ENCODE results near the gene NUP214.

The NUP214 gene

GRCh38 chr9:131185924-131186323, 60.5 kb downstream of the NUP214 start:
- no peak overlapping the region for H4K8ac ChIP-seq (ENCODE audit: low read depth, low read length)
- H3K79me2 ChIP-seq (ENCODE audit: control insufficient read depth, insufficient read depth, low read length, poor library complexity): no peaks in the 10 kb centered on the region
- no peak overlapping the region for H3K4ac ChIP-seq (ENCODE audit: low read depth, low read length)
- no peak overlapping the region for H3K27ac ChIP-seq (ENCODE audit: low read depth, low read length)
- H3K27me3 ChIP-seq (ENCODE audit: insufficient read depth, low read length): no peaks in the 10 kb centered on the region
- H4K12ac ChIP-seq (ENCODE audit: low read depth, low read length): no peak overlapping the region
- no peak overlapping the region for H3K18ac ChIP-seq (ENCODE audit: low read length)
- no peak overlapping the region for H3K4me3 ChIP-seq (ENCODE audit: low read depth, low read length)
- no peak overlapping the region for H2AFZ ChIP-seq (ENCODE audit: insufficient read depth, low read length, poor library complexity)
- no peaks in the 10 kb centered on the region for H3K9me3 ChIP-seq (ENCODE audit: insufficient read depth, low read depth, low read length)
- no peak overlapping the region for H4K91ac ChIP-seq (ENCODE audit: low read depth, low read length)
- H3K79me1 ChIP-seq (ENCODE audit: low read length): no peaks in the 10 kb centered on the region
- no peaks in the 10 kb centered on the region for H3K4me1 ChIP-seq (ENCODE audit: control insufficient read depth in 1 of 2, insufficient read depth in 2 of 2, low read length in 2 of 2)
- no peak overlapping the region for H3K23ac ChIP-seq (ENCODE audit: low read length)
- H3K36me3 ChIP-seq (ENCODE audit: control insufficient read depth in 1 of 2, insufficient read depth in 2 of 2, low read length in 2 of 2): peaks cover 7 to 16% of the 10 kb centered on the region in 2 experiments
- no peak overlapping the region for H3K9ac ChIP-seq (ENCODE audit: low read length)
- H3K14ac ChIP-seq (ENCODE audit: low read length): no peak overlapping the region
- no peak overlapping the region for H2BK120ac ChIP-seq (ENCODE audit: insufficient read depth, low read length, poor library complexity)
- H2AK5ac ChIP-seq (ENCODE audit: low read length): no peak overlapping the region
- H3K4me2 ChIP-seq (ENCODE audit: low read length): no peak overlapping the region
- H2BK12ac ChIP-seq (ENCODE audit: low read length): no peak overlapping the region
- no CpG with 5 or more reads among the region's 3 CpGs for WGBS (ENCODE audit: extremely low coverage, insufficient coverage, insufficient read length)
- no peak overlapping the region for H2BK5ac ChIP-seq (ENCODE audit: low read depth, low read length, poor library complexity)
- DNase-seq: peak in 1 of 2 donors; percentile 23

GRCh38 chr9:131186622-131187021, 61.2 kb downstream of the NUP214 start:
- no peak overlapping the region for H4K12ac ChIP-seq (ENCODE audit: low read depth, low read length)
- H3K4me3 ChIP-seq (ENCODE audit: low read depth, low read length): no peak overlapping the region
- DNase-seq: peak; percentile 15 to 52
- H2BK5ac ChIP-seq (ENCODE audit: low read depth, low read length, poor library complexity): no peak overlapping the region
- H4K91ac ChIP-seq (ENCODE audit: low read depth, low read length): no peak overlapping the region
- no peak overlapping the region for H2AK5ac ChIP-seq (ENCODE audit: low read length)
- H3K4ac ChIP-seq (ENCODE audit: low read depth, low read length): no peak overlapping the region
- H3K4me1 ChIP-seq (ENCODE audit: control insufficient read depth in 1 of 2, insufficient read depth in 2 of 2, low read length in 2 of 2): no peaks in the 10 kb centered on the region
- no peak overlapping the region for H3K4me2 ChIP-seq (ENCODE audit: low read length)
- no peak overlapping the region for H2BK120ac ChIP-seq (ENCODE audit: insufficient read depth, low read length, poor library complexity)
- H2AFZ ChIP-seq (ENCODE audit: insufficient read depth, low read length, poor library complexity): no peak overlapping the region
- H2BK12ac ChIP-seq (ENCODE audit: low read length): no peak overlapping the region
- H3K14ac ChIP-seq (ENCODE audit: low read length): no peak overlapping the region
- no peak overlapping the region for H4K8ac ChIP-seq (ENCODE audit: low read depth, low read length)
- no peak overlapping the region for H3K27ac ChIP-seq (ENCODE audit: low read depth, low read length)
- no peaks in the 10 kb centered on the region for H3K9me3 ChIP-seq (ENCODE audit: insufficient read depth, low read depth, low read length)
- no peaks in the 10 kb centered on the region for H3K27me3 ChIP-seq (ENCODE audit: insufficient read depth, low read length)
- WGBS (ENCODE audit: extremely low coverage, insufficient coverage, insufficient read length): no CpG with 5 or more reads among the region's 4 CpGs
- no peaks in the 10 kb centered on the region for H3K79me2 ChIP-seq (ENCODE audit: control insufficient read depth, insufficient read depth, low read length, poor library complexity)
- no peaks in the 10 kb centered on the region for H3K79me1 ChIP-seq (ENCODE audit: low read length)
- no peak overlapping the region for H3K9ac ChIP-seq (ENCODE audit: low read length)
- H3K36me3 ChIP-seq (ENCODE audit: control insufficient read depth in 1 of 2, insufficient read depth in 2 of 2, low read length in 2 of 2): peaks cover 8 to 16% of the 10 kb centered on the region in 2 experiments
- no peak overlapping the region for H3K18ac ChIP-seq (ENCODE audit: low read length)
- no peak overlapping the region for H3K23ac ChIP-seq (ENCODE audit: low read length)

DNA sequence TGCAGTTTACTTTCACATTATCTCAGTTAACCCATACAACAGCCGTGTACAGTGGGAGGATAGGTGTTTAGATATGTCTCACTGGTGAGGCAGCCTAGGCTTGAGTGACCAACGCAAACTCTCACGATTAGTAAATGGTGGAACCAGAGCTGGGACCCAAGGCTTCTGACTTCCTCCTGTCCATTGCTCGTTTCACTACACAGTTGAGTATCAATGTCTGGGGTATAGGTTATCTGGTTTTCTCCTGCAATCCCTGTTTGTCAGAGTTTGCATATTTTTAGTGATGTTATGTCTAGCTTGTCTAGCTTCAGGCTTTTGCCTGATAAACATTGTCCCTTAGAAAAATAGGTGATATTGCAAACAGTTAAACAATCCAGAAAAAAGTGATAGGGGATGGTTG, 62.6 kb downstream of the NUP214 start:
- Histone ChIP-seq H2AK5ac (ENCODE audit: low read length) (no peak overlapping the region), H3K79me2 (ENCODE audit: control insufficient read depth, insufficient read depth, low read length, poor library complexity) (no peaks in the 10 kb centered on the region), H2AFZ (ENCODE audit: insufficient read depth, low read length, poor library complexity) (no peak overlapping the region), H3K4me2 (ENCODE audit: low read length) (no peak overlapping the region), H3K36me3 (ENCODE audit: control insufficient read depth in 1 of 2, insufficient read depth in 2 of 2, low read length in 2 of 2) (peaks cover 10 to 22% of the 10 kb centered on the region in 2 experiments), H3K27ac (ENCODE audit: low read depth, low read length) (no peak overlapping the region), H3K27me3 (ENCODE audit: insufficient read depth, low read length) (no peaks in the 10 kb centered on the region), H3K18ac (ENCODE audit: low read length) (no peak overlapping the region), H3K23ac (ENCODE audit: low read length) (no peak overlapping the region), H3K4me1 (ENCODE audit: control insufficient read depth in 1 of 2, insufficient read depth in 2 of 2, low read length in 2 of 2) (no peaks in the 10 kb centered on the region), H2BK5ac (ENCODE audit: low read depth, low read length, poor library complexity) (no peak overlapping the region), H4K91ac (ENCODE audit: low read depth, low read length) (no peak overlapping the region), H3K4me3 (ENCODE audit: low read depth, low read length) (no peak overlapping the region), H3K9ac (ENCODE audit: low read length) (no peak overlapping the region), H2BK120ac (ENCODE audit: insufficient read depth, low read length, poor library complexity) (no peak overlapping the region), H3K9me3 (ENCODE audit: insufficient read depth, low read depth, low read length) (peaks cover 2% of the 10 kb centered on the region), H3K14ac (ENCODE audit: low read length) (no peak overlapping the region), H3K79me1 (ENCODE audit: low read length) (no peaks in the 10 kb centered on the region), H4K8ac (ENCODE audit: low read depth, low read length) (no peak overlapping the region), H2BK12ac (ENCODE audit: low read length) (no peak overlapping the region), H4K12ac (ENCODE audit: low read depth, low read length) (no peak overlapping the region), H3K4ac (ENCODE audit: low read depth, low read length) (no peak overlapping the region)
- WGBS (ENCODE audit: extremely low coverage, insufficient coverage, insufficient read length): no CpG with 5 or more reads among the region's 4 CpGs
- peak; percentile 70 to 93 for DNase-seq

DNA sequence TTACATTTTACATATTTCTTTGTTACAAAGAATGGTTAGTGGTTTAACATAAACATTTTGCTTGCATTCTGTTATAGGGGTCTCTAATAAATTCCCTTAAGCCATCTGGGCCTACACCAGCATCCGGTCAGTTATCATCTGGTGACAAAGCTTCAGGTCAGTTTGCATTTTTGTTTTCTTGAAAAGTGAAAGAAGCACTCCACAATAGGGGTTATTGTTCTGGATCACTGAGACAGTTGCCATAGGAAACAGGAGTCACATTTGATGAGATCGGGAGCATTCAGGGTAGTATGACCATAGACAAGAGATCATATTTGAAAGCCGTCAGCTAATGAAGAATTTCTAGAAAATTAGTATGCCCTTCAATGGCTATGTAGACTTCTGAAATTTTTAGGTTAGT, 63.6 kb downstream of the NUP214 start:
- peak; percentile 66 to 93 for DNase-seq
- H3K9ac ChIP-seq (ENCODE audit: low read length): no peak overlapping the region
- no peaks in the 10 kb centered on the region for H3K79me1 ChIP-seq (ENCODE audit: low read length)
- H4K12ac ChIP-seq (ENCODE audit: low read depth, low read length): no peak overlapping the region
- H3K4me2 ChIP-seq (ENCODE audit: low read length): no peak overlapping the region
- no peak overlapping the region for H2BK12ac ChIP-seq (ENCODE audit: low read length)
- no peak overlapping the region for H2AFZ ChIP-seq (ENCODE audit: insufficient read depth, low read length, poor library complexity)
- H4K8ac ChIP-seq (ENCODE audit: low read depth, low read length): no peak overlapping the region
- H2BK120ac ChIP-seq (ENCODE audit: insufficient read depth, low read length, poor library complexity): no peak overlapping the region
- H3K14ac ChIP-seq (ENCODE audit: low read length): no peak overlapping the region
- no peak overlapping the region for H3K27ac ChIP-seq (ENCODE audit: low read depth, low read length)
- no peaks in the 10 kb centered on the region for H3K79me2 ChIP-seq (ENCODE audit: control insufficient read depth, insufficient read depth, low read length, poor library complexity)
- no peak overlapping the region for H4K91ac ChIP-seq (ENCODE audit: low read depth, low read length)
- H3K4ac ChIP-seq (ENCODE audit: low read depth, low read length): no peak overlapping the region
- peaks cover 2% of the 10 kb centered on the region for H3K9me3 ChIP-seq (ENCODE audit: insufficient read depth, low read depth, low read length)
- H3K4me3 ChIP-seq (ENCODE audit: low read depth, low read length): no peak overlapping the region
- no peaks in the 10 kb centered on the region for H3K4me1 ChIP-seq (ENCODE audit: control insufficient read depth in 1 of 2, insufficient read depth in 2 of 2, low read length in 2 of 2)
- no peak overlapping the region for H3K23ac ChIP-seq (ENCODE audit: low read length)
- H3K18ac ChIP-seq (ENCODE audit: low read length): no peak overlapping the region
- no peak overlapping the region for H2AK5ac ChIP-seq (ENCODE audit: low read length)
- WGBS (ENCODE audit: extremely low coverage, insufficient coverage, insufficient read length): no CpG with 5 or more reads among the region's 3 CpGs
- no peak overlapping the region for H2BK5ac ChIP-seq (ENCODE audit: low read depth, low read length, poor library complexity)
- no peaks in the 10 kb centered on the region for H3K27me3 ChIP-seq (ENCODE audit: insufficient read depth, low read length)
- peaks cover 10 to 21% of the 10 kb centered on the region in 2 experiments for H3K36me3 ChIP-seq (ENCODE audit: control insufficient read depth in 1 of 2, insufficient read depth in 2 of 2, low read length in 2 of 2)
